A549 treated with dexamethasone at 1 μM for 4 hours (cell line): Measurements from ENCODE around the gene DUSP15. TPM values are rescaled to one million over a fixed set of nuclear protein-coding genes. Genes with fewer than 3 reads are reported as not detected.

Experiments
- total RNA-seq: library from RNA; stranded (reverse); fragments of 200-300 nt; extraction: Qiagen RNA extraction; gene quantifications from 5 replicates; pipeline ENCODE4 v1.2.3, GENCODE V29; 2022

Gene DUSP15, protein sequence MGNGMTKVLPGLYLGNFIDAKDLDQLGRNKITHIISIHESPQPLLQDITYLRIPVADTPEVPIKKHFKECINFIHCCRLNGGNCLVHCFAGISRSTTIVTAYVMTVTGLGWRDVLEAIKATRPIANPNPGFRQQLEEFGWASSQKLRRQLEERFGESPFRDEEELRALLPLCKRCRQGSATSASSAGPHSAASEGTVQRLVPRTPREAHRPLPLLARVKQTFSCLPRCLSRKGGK
- total RNA-seq = 0.49 to 0.98 TPM (median 0.66 TPM) in 5 replicates

DNA sequence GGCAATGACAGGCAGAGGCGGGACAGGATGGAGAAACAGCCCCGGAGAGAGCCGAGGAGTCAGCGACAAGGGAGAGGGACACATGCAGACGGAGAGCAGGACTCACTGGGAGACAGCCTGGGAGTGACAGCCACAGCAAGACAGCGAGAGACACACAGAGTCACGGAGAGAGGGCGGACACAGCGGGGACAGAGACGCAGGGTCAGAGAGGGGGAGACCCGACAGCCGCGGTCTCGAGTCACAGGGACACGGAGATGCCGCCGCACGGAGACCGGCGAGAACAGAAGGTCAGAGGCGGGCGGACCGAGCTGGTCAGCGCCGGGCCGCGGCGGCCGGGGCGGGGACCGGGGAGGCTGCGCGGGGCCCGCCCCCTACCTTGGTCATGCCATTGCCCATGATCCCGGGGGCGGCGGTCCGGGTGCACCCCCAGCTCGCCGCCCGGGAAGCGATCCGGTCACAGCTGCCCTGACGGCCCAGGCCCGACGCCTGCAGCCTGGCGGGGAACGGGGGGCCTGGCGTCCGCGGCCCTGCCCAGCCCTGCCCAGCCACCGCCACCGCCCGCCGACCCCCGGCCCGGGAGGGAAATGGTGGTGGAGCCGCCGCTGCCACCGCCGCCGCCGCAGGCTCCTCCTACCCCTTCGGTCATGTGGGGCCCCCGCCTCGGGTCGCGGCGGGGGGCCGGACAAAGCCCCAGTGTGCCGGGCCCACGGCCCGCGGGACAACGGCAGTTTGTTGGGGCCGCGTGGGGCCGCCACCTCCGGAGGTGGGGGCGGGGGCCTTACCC, at the start of gene DUSP15, which contains the start of gene TTLL9:
Gene DUSP15, minus strand, starts transcription at position 586 of the 784 bp plus-strand sequence. Its CDS starts 190 bp downstream, at position 396.
Gene TTLL9, plus strand, starts transcription at position 693 of the 784 bp plus-strand sequence. CDS start 493 bp downstream, outside the sequence.

DNA sequence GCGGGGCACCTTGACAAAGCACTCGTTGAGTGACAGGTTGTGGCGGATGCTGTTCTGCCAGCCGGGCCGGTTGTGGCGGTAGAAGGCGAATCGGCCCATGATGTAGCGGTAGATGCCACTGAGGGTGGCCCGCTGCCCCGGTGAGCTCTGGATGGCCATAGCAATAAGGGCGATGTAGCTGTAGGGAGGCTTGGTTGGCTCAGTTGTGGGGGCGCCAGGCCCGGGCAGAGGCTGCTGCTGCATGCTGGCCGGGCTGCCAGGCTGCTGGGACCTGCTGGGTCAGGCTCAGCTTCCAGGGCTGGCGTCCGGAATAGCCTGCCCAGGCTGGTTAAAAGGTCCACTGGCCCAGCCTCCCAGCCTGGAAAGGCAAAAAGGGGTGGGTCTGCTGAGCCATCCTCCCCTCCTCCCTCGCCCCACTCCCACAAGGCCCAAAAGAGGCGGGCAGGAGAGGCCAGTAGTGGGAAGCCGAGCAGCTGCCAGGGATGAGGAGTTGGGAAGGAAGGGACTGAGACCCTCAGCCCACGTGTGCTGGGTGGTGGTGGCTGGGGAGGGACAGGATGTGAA, 24.9 kb downstream of the DUSP15 start, which contains the start of gene FOXS1:
Gene FOXS1, minus strand, starts transcription at position 305 of the 564 bp plus-strand sequence. Its CDS starts 62 bp downstream, at position 243.

DNA sequence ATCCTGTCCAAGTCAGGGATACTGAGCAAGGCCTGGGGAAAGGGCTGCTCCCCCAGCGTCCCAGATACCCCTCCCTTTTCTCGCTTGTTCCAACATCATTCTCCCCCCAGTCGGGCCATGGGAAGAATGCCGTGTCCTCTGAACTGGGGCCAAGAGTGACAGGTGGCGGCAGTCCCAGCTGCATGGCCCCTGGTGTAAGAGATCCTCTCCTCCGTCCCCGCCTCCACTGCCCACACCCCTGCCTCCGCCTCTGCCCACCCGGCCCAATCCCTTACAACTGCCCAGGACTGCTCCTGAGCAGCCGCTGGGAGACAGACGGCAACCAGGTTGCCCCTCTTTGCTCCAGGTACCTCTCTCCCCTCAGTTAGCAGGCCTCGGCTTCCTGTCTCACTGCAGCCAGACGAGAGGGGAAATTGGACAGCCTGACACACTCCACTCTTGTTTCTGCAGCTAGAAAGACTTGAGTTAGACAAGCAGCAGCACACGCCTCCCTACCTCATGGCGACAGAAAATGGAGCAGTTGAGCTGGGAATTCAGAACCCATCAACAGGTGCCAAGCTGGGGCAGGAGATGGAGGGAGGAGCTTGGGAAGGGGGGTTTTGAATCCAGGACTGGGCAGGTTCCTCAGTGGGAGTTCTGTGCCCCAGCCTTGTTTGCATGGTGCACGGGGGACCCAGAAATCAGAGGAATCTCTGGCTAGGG, 51.1 kb downstream of the DUSP15 start, which contains the start of gene MYLK2:
Gene MYLK2, plus strand, starts transcription at position 274 of the 702 bp plus-strand sequence. Its CDS starts 225 bp downstream, at position 499.

Other genes with a start within 250 kb of the DUSP15 start
- not detected in 5 replicates for gene COX4I2, start 232.6 kb downstream of the DUSP15 start, total RNA-seq
- 303 to 331 TPM (median 315 TPM) in 5 replicates for gene BCL2L1, start 147.7 kb downstream of the DUSP15 start, total RNA-seq
- gene TPX2, start 131.2 kb downstream of the DUSP15 start, total RNA-seq = 106 to 121 TPM (median 111 TPM) in 5 replicates
- gene MYLK2, start 51.2 kb downstream of the DUSP15 start, total RNA-seq = 0.27 to 0.78 TPM (median 0.46 TPM) in 5 replicates
- 0.13 to 0.44 TPM (median 0.34 TPM) in 5 replicates for gene FOXS1, start 24.9 kb downstream of the DUSP15 start, total RNA-seq
- 0.05 to 0.07 TPM in 2 of 5 replicates, not detected in the others for gene TTLL9, start 107 bp upstream of the DUSP15 start, total RNA-seq
- gene PDRG1, start 81.5 kb upstream of the DUSP15 start, total RNA-seq = 23.8 to 27.1 TPM (median 25.6 TPM) in 5 replicates
- gene XKR7, start 97.6 kb upstream of the DUSP15 start, total RNA-seq = 0.01 TPM in 2 of 5 replicates, not detected in the others
- 0.22 to 0.42 TPM (median 0.35 TPM) in 5 replicates for gene CCM2L, start 139.9 kb upstream of the DUSP15 start, total RNA-seq
- 0.06 to 0.16 TPM (median 0.12 TPM) in 5 replicates for gene HCK, start 181.7 kb upstream of the DUSP15 start, total RNA-seq
- 30.5 to 41.7 TPM (median 40.4 TPM) in 5 replicates for gene TM9SF4, start 239.2 kb upstream of the DUSP15 start, total RNA-seq